A549 treated with ZK216348 at 1 μM for 4 hours (cell line): ENCODE results near the gene TTC33. TPM values are rescaled to one million over a fixed set of nuclear protein-coding genes. Genes with fewer than 3 reads are reported as not detected.

Source experiments
- total RNA-seq: library from RNA; stranded (reverse); fragments of 200-300 nt; extraction: Qiagen RNA extraction; gene quantifications from 5 replicates; pipeline ENCODE4 v1.2.3, GENCODE V29; 2022; ENCODE audit warnings: low read depth

TTC33 gene, protein sequence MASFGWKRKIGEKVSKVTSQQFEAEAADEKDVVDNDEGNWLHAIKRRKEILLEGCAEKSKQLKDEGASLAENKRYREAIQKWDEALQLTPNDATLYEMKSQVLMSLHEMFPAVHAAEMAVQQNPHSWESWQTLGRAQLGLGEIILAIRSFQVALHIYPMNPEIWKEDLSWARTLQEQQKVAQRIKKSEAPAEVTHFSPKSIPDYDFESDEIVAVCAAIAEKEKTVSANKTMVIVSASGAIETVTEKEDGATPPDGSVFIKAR
- total RNA-seq, result 9.4 to 16.6 TPM (median 11.3 TPM) in 5 replicates

DNA sequence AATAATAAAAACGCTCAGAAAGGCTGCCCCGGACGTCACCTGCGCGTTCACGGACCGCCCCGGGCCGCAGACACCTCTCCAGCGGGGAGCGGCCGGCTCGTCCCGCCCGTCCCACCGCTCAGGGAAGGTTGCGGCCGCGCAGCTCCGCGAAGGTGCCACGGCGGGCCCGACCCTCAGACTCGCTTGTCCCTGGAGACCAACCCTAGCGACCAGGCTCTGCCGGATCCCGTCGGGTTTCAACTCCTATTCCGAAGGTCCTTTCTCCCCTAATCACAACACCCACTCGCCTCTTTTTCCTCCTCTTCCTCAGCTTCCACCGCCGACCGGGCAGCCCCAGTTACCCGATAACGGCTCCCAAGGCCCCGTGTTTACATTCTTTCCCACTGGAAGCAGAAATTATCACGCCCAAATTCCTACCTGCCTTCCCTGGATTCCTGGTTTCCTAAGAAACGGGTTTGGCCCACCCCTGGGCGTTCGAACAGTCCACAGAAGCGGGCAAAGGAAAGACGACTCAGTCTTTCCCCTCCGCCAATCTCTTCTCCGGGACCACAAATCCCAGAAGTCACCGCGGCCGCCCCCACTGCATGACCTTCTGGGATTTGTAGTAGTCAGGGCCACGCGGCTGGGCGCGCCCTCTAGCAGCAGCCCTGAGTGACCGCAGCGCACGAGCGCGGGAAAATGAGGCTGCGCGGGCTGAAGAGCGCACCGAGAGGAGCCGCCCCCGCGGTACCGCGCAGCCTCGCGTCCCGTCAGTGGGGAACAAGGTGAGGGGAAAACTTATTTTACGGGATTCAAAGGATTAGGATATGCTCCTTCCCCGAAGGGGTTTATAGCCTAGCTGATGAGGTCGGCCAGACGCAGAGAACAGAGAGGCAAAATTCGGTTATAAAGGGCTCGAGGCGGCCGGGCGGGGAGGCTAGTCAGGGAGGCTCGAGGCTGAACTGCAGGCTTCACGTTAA is at the start of gene TTC33:
TSS of gene TTC33 (minus strand) at position 555 of the 959 bp plus-strand sequence. CDS start 8,943 bp downstream, outside the sequence.

DNA sequence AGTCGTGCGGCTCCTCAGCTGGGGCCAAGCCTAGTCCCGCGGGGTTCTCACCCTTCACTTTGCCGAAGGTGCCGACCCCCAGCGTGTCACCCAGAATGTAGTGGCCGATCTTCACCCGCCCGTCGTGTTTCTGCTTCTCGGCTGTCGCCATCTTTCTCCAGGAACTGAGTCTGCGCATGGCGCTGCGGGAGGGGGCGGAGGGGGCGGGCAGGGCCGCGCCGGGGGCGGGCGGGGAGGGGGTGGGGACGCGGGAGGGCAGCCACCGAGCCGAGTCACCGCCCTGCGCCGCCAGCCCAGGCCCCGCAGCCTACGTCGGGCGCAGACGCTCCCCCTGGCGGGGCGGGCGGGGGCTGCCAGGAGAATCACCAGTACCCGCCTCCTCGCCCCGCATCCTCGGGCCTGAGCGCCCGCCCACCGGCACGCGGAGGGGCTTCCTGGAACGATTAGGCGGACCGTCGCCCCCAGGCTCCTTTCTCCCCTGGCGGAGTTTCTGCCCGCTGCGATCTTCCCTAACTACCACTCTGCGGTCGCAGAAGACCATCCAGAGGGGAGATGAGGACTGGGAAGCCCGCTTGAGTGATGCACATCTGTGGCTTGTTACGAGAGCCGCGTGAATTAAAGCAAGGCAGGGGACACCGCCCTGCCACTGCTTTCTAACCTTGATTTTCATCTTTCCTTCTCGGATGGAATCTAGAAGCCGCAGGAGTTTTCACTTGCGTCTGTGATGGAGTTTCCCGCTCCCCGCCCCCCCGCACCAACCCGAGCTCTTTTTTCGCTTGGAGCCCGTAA is 42.4 kb upstream of the TTC33 start, which contains the start of gene PRKAA1:
TSS of gene PRKAA1 (minus strand) at position 363 of the 789 bp plus-strand sequence. CDS start at position 178, 185 bp downstream.

DNA sequence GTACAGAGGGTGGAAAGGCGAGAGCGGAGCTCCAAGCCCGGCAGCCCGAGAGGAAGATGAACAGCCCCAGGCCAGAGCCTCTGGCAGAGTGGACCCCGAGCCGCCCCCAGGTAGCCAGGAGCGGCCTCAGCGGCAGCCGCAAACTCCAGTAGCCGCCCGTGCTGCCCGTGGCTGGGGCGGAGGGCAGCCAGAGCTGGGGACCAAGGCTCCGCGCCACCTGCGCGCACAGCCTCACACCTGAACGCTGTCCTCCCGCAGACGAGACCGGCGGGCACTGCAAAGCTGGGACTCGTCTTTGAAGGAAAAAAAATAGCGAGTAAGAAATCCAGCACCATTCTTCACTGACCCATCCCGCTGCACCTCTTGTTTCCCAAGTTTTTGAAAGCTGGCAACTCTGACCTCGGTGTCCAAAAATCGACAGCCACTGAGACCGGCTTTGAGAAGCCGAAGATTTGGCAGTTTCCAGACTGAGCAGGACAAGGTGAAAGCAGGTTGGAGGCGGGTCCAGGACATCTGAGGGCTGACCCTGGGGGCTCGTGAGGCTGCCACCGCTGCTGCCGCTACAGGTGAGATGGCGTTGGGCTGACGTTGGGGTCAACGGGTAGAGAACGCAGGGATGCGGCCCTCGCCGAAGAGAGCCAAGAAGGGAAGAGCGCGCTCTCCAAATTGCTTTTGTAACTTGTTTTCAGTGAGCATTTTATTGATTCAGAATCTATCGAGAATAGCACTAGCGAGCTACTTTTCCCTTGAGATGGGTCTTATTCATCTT is 75.7 kb downstream of the TTC33 start, which contains the start of gene PTGER4:
TSS of gene PTGER4 (plus strand) at position 3 of the 769 bp plus-strand sequence. CDS start 1,079 bp downstream, outside the sequence.

Other genes starting within 250 kb of the TTC33 start
- gene PTGER4, start 76.0 kb downstream of the TTC33 start, total RNA-seq, result 2.5 to 3.3 TPM (median 2.9 TPM) in 5 replicates
- 30.6 to 59.0 TPM (median 43.2 TPM) in 5 replicates for gene PRKAA1, start 42.4 kb upstream of the TTC33 start, total RNA-seq
- 2,536 to 3,435 TPM (median 2,733 TPM) in 5 replicates for gene RPL37, start 79.3 kb upstream of the TTC33 start, total RNA-seq
- gene CARD6, start 85.4 kb upstream of the TTC33 start, total RNA-seq, result 3.2 to 4.2 TPM (median 3.7 TPM) in 5 replicates
- not detected in 5 replicates for gene C7, start 153.5 kb upstream of the TTC33 start, total RNA-seq